GM12875 (cell line): ENCODE results near the gene CFAP69.
"Not testable (repeated sequence)": the region's sequence is repeated elsewhere in the genome, so short reads cannot be mapped to it uniquely, and the experiment has no call there.

Source experiments
- H3K4me3 ChIP-seq: one replicate; pipeline ENCODE4 v1.5.1; 2011; ENCODE audit warnings: low read depth, low read length, control low read depth
- TF ChIP-seq, protein P1 (sequence below): IDR thresholded peaks from 2 replicates; pipeline ENCODE4 v1.5.1; 2011; ENCODE audit warnings: low read depth, mild to moderate bottlenecking, control low read depth, inconsistent platforms, low read length, moderate library complexity, borderline replicate concordance; ENCODE audit not compliant: insufficient read depth

Gene CFAP69

DNA sequence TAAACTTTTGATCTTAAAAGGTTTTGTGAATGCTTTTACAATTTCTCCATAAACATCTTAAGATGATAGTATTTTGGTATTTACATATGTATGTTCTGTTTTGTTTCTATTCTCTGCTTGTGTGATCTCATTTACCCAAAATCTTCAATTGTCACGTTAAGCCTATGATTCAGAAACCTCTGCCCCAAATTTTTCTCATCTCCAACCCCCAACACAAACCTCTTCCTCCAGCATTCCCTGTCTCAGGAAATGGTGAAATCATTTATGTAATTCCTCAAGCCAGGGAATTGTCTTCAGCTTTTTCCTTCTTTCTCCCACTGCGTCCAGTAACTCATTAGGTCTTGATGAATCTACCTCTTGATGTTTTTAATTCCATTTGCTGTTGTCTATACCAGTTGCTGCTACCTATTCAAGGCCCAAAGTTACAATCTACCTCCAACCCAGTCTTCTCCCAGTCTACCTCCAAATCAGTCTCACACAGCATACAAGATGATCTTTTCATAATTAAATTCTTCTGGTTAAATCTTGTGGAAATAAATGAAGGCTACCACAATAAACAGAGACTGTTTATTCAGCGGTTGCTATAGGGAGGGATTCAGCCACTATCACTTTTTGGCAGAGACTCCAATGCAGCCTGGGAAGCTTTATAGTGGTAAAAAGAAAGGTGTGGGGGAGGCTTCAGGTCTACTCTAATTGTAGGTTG, 5.8 kb downstream of the CFAP69 start:
- no peak overlapping the region for H3K4me3 ChIP-seq

DNA sequence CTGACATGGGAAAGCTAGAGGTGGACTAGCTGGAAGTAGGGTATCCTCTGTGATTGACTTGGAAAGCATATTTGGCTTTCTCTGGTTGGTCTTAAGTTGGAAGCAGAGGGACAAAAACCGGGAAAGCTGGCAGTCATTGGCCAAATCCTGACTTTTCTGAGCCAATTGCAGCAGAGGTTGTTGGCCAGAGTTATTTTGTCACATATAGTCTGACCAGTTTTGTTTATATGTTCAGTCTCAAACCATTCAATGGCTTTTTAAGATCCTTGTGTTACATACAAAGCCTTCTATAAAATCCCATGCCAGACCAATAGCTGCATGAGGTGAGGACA, 6.3 kb downstream of the CFAP69 start:
- H3K4me3 ChIP-seq: no peak overlapping the region
- TF ChIP-seq, protein P1, sequence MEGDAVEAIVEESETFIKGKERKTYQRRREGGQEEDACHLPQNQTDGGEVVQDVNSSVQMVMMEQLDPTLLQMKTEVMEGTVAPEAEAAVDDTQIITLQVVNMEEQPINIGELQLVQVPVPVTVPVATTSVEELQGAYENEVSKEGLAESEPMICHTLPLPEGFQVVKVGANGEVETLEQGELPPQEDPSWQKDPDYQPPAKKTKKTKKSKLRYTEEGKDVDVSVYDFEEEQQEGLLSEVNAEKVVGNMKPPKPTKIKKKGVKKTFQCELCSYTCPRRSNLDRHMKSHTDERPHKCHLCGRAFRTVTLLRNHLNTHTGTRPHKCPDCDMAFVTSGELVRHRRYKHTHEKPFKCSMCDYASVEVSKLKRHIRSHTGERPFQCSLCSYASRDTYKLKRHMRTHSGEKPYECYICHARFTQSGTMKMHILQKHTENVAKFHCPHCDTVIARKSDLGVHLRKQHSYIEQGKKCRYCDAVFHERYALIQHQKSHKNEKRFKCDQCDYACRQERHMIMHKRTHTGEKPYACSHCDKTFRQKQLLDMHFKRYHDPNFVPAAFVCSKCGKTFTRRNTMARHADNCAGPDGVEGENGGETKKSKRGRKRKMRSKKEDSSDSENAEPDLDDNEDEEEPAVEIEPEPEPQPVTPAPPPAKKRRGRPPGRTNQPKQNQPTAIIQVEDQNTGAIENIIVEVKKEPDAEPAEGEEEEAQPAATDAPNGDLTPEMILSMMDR: no peak

More for the DNA sequence above, 5.8 kb downstream of the CFAP69 start:
- TF ChIP-seq, protein P1: no peak

DNA sequence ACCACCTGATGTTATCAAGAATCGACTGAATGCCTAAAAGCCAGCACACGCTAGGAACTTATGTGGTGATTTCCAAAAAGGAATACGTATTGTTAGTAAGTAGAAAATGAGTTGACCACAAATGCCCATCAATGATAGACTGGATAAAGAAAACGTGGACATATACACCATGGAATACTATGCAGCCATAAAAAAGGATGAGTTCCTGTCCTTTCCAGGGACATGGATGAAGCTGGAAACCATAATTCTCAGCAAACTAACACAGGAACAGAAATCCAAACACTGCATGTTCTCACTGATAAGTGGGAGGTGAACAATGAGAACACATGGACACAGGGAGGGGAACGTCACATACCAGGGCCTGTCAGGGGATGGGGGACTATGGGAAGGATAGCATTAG, 11.0 kb downstream of the CFAP69 start:
- not testable (repeated sequence) for H3K4me3 ChIP-seq

DNA sequence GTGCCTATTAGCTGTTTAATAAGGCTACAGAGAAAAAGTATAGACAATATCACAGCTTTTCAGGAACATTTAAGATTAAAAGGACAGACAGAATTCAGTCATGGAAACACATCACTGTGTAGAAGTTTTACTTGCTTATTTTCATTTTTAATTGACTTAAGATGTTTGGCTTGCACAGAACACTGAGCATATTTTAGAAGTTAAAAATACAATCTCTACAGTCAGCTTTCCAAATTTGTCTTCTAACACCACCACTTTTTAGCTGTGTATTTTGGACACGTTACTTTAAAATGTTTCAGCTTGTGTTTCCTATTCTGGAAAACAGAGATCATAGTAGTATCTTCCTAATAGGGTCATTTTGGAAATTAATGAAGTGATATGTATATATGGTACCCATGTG, 11.8 kb downstream of the CFAP69 start:
- no peak overlapping the region for H3K4me3 ChIP-seq
- TF ChIP-seq, protein P1: no peak

DNA sequence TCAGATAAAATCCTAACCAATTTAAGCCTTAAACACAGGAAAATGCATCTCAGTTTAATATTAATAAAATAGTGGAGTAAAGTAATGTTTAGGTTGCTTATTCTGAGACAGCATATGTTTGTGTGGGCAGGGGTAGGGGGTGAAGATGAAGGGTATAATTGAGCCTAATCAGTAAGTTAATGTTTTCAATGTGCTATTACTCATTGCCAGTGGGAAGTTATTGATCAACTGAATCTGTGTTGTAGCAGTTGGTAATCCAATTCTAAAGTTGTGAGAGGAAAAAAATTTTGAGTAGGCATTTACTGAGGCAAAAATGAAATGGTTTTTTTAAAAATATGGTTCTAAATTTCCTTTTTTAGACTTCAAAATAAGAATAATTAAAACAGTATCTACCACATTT, 16.5 kb downstream of the CFAP69 start:
- no peak overlapping the region for H3K4me3 ChIP-seq
- TF ChIP-seq, protein P1: no peak

DNA sequence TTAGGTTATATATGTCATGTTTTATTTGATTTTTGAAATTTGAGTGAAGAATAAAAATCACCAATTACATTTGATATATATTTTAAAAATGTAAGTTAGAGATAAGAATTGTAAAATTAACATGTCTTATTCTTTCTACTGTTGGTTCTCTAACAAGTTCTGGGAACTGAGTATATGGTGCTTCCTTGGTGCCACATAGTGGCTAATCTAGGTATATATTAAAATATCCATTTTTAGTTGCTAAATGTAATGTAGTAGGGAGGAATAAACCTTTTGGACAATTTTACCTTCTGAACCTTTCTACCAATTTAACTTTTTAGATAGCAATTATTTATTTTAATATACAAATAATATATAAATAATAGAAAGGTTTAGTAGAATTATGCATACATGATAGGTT, 17.5 kb downstream of the CFAP69 start:
- H3K4me3 ChIP-seq: no peak overlapping the region
- TF ChIP-seq, protein P1: no peak

DNA sequence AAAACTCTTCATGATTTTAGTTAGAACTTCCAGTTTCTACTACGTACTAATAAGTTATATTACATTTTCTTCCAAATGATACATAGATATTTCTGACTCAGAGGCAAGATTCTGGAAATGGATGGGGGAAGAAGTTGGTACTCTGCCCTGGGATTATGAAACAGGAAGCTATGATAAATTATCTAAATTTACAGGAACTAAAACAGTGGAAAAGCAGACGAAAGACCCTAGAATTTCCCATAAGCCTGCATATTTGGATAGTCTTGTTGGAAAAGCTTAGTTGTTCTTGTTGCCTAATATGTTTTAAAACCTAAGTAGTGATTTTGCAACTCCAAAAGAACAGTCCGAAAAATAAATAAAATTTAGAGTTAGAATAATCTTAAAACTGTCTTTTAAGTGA, 21.8 kb downstream of the CFAP69 start:
- TF ChIP-seq, protein P1: no peak
- H3K4me3 ChIP-seq: no peak overlapping the region

DNA sequence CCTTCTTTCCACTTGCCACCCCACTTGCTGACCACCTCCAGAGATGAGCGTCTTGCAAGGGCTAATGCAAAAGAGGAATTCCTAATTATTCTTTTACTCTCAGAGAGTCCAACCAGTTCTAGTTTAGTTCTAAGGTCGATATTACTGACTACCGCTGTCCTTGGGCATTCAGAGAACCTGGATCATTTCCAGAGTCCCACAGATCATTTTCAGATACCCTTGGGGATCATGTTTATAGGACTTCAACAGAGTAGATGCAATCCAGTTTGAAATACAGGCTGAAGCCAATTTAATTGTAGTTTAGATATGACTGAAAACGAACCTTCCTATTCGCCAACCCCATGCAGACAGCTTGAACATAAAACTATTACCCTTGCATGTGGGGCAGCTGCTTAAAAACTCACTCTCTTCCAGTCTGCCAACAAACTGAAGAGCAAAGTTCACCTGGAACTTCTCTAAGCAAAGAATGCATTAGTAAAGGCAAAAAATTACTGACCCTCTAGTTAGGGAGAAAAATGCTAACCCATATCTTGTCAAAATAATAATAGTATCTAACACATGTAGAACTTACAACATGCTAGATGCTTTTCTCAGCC, 22.4 kb downstream of the CFAP69 start:
- TF ChIP-seq, protein P1: no peak
- no peak overlapping the region for H3K4me3 ChIP-seq
